ENCODE data around the gene SGPP2. TPM values are rescaled to one million over a fixed set of nuclear protein-coding genes. Genes with fewer than 3 reads are reported as not detected.

SGPP2 gene
- total RNA-seq, 1 donor from 2014 or later: 0.20 TPM

DNA sequence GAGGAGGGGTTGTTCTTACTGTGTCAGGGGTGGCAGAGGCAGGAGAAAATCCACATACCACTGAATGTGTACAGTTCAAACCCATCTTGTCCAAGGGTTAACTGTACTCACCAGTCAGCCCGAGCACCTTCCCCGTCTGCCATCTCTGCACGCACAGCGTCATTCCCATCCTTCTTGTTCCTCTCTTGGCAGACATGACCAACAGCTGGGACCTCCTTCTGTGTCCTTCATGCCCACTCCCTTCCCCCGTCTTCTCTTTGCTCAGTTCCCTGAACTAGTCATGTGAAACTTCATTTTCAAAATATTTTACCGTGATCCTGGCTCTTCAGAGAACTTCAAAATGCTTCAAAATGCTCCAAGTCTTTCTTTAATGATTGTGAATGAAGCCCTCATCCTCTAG is 139.6 kb downstream of the SGPP2 start:
- FAIRE-seq: no peak
- Histone ChIP-seq H3K4me1 (ENCODE audit: insufficient read depth, low read length) (peaks cover 2% of the 10 kb centered on the region), H2AFZ (ENCODE audit: low read depth, low read length) (no peak overlapping the region), H4K20me1 (ENCODE audit: insufficient read depth, low read length) (no peaks in the 10 kb centered on the region), H3K9me3 (ENCODE audit: insufficient read depth, low read depth, low read length) (no peaks in the 10 kb centered on the region), H3K9ac (ENCODE audit: low read length) (no peak overlapping the region), H3K27ac (ENCODE audit: low read depth, low read length) (no peak overlapping the region), H3K27me3 (ENCODE audit: insufficient read depth, low read length) (no peaks in the 10 kb centered on the region), H3K4me2 (ENCODE audit: low read length) (no peak overlapping the region), H3K4me3 (ENCODE audit: insufficient read depth, low read depth, low read length) (no peak overlapping the region), H3K36me3 (ENCODE audit: insufficient read depth, low read length) (peaks cover 10% of the 10 kb centered on the region), H3K79me2 (ENCODE audit: insufficient read depth, low read length) (no peaks in the 10 kb centered on the region)
- no peaks in the 10 kb centered on the region for H3K27me3 Mint-ChIP-seq (ENCODE audit: low read depth, unreplicated experiment)
- H3K4me1 Mint-ChIP-seq (ENCODE audit: low read depth, unreplicated experiment): no peaks in the 10 kb centered on the region
- no peaks in the 10 kb centered on the region for H3K9me3 Mint-ChIP-seq (ENCODE audit: unreplicated experiment)
- DNase-seq (ENCODE audit: low read depth): no peak
- H3K27ac Mint-ChIP-seq (ENCODE audit: unreplicated experiment): no peak overlapping the region
- H3K36me3 Mint-ChIP-seq (ENCODE audit: low read depth, unreplicated experiment): peaks cover 4% of the 10 kb centered on the region
- H3K4me3 Mint-ChIP-seq (ENCODE audit: unreplicated experiment): no peak overlapping the region
- TF ChIP-seq EZH2 (IDR thresholded peaks at IDR 0.05; ENCODE audit: insufficient read depth, low read length): no peak

DNA sequence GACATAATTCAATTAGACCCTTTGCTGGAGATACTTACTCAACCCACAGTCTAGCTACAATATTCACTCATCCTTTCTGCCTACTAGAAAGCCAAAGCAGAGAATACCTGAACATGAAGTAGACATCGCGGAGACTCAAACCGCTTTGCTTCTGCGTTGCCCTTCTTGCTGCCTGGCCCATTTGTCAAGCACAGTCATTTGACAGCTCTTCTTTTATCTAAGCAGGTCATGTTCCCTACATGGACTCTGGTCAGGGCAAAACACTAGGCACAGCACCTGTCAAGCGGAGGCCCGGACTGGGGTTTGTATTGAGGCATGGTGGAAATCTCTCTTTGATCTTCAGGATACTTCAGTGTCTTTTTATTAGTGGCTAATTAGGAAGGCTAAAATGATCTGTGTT is 141.9 kb downstream of the SGPP2 start:
- Histone ChIP-seq H3K4me1 (ENCODE audit: insufficient read depth, low read length) (peaks cover 4% of the 10 kb centered on the region), H3K79me2 (ENCODE audit: insufficient read depth, low read length) (no peaks in the 10 kb centered on the region), H3K9ac (ENCODE audit: low read length) (no peak overlapping the region), H3K4me2 (ENCODE audit: low read length) (no peak overlapping the region), H3K9me3 (ENCODE audit: insufficient read depth, low read depth, low read length) (no peaks in the 10 kb centered on the region), H3K4me3 (ENCODE audit: insufficient read depth, low read depth, low read length) (no peak overlapping the region), H4K20me1 (ENCODE audit: insufficient read depth, low read length) (no peaks in the 10 kb centered on the region), H3K27ac (ENCODE audit: low read depth, low read length) (no peak overlapping the region), H3K36me3 (ENCODE audit: insufficient read depth, low read length) (peaks cover 10% of the 10 kb centered on the region), H3K27me3 (ENCODE audit: insufficient read depth, low read length) (no peaks in the 10 kb centered on the region), H2AFZ (ENCODE audit: low read depth, low read length) (no peak overlapping the region)
- H3K4me3 Mint-ChIP-seq (ENCODE audit: unreplicated experiment): no peak overlapping the region
- H3K27ac Mint-ChIP-seq (ENCODE audit: unreplicated experiment): no peak overlapping the region
- TF ChIP-seq EZH2 (IDR thresholded peaks at IDR 0.05; ENCODE audit: insufficient read depth, low read length): no peak
- TF ChIP-seq, protein P1, sequence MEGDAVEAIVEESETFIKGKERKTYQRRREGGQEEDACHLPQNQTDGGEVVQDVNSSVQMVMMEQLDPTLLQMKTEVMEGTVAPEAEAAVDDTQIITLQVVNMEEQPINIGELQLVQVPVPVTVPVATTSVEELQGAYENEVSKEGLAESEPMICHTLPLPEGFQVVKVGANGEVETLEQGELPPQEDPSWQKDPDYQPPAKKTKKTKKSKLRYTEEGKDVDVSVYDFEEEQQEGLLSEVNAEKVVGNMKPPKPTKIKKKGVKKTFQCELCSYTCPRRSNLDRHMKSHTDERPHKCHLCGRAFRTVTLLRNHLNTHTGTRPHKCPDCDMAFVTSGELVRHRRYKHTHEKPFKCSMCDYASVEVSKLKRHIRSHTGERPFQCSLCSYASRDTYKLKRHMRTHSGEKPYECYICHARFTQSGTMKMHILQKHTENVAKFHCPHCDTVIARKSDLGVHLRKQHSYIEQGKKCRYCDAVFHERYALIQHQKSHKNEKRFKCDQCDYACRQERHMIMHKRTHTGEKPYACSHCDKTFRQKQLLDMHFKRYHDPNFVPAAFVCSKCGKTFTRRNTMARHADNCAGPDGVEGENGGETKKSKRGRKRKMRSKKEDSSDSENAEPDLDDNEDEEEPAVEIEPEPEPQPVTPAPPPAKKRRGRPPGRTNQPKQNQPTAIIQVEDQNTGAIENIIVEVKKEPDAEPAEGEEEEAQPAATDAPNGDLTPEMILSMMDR (IDR thresholded peaks at IDR 0.05; ENCODE audit: insufficient read depth, low read depth, low read length): no peak
- H3K4me1 Mint-ChIP-seq (ENCODE audit: low read depth, unreplicated experiment): peaks cover 7% of the 10 kb centered on the region
- DNase-seq (ENCODE audit: low read depth) (no peak), FAIRE-seq (no peak)
- H3K9me3 Mint-ChIP-seq (ENCODE audit: unreplicated experiment): no peaks in the 10 kb centered on the region
- peaks cover 4% of the 10 kb centered on the region for H3K36me3 Mint-ChIP-seq (ENCODE audit: low read depth, unreplicated experiment)
- no peaks in the 10 kb centered on the region for H3K27me3 Mint-ChIP-seq (ENCODE audit: low read depth, unreplicated experiment)

DNA sequence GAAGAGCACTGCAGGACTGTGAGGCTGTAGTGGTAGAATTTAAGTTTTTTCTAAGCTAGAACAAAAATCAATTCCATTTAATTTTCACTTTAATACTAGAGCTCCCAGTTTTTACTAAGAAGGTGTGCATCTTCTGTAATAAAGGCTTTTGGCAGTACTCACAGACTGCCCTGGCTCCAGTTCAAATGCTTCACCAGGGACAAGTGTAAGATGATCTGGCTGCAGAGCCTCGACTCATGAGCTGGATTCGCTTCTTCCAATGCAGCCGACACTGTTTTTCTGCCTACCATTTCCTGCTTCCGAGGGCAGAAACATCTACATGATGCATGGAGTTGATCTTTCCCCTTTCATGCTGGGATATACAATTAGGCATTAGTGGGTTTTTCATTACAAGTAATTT is 144.5 kb downstream of the SGPP2 start:
- no peaks in the 10 kb centered on the region for H3K27me3 ChIP-seq (ENCODE audit: insufficient read depth, low read length)
- H3K27ac Mint-ChIP-seq (ENCODE audit: unreplicated experiment): no peak overlapping the region
- H3K27me3 Mint-ChIP-seq (ENCODE audit: low read depth, unreplicated experiment): no peaks in the 10 kb centered on the region
- no peak overlapping the region for H3K9ac ChIP-seq (ENCODE audit: low read length)
- H3K9me3 ChIP-seq (ENCODE audit: insufficient read depth, low read depth, low read length): no peaks in the 10 kb centered on the region
- H3K9me3 Mint-ChIP-seq (ENCODE audit: unreplicated experiment): no peaks in the 10 kb centered on the region
- H3K79me2 ChIP-seq (ENCODE audit: insufficient read depth, low read length): no peaks in the 10 kb centered on the region
- H3K27ac ChIP-seq (ENCODE audit: low read depth, low read length): no peak overlapping the region
- H3K36me3 Mint-ChIP-seq (ENCODE audit: low read depth, unreplicated experiment): peaks cover 7% of the 10 kb centered on the region
- TF ChIP-seq EZH2 (IDR thresholded peaks at IDR 0.05; ENCODE audit: insufficient read depth, low read length): no peak
- TF ChIP-seq, protein P1 (IDR thresholded peaks at IDR 0.05; ENCODE audit: insufficient read depth, low read depth, low read length): no peak
- peaks cover 8% of the 10 kb centered on the region for H3K36me3 ChIP-seq (ENCODE audit: insufficient read depth, low read length)
- peaks cover 7% of the 10 kb centered on the region for H4K20me1 ChIP-seq (ENCODE audit: insufficient read depth, low read length)
- H3K4me1 Mint-ChIP-seq (ENCODE audit: low read depth, unreplicated experiment): peaks cover 24% of the 10 kb centered on the region
- FAIRE-seq (no peak), DNase-seq (ENCODE audit: low read depth) (peak; percentile 70)
- no peak overlapping the region for H3K4me3 ChIP-seq (ENCODE audit: insufficient read depth, low read depth, low read length)
- H3K4me3 Mint-ChIP-seq (ENCODE audit: unreplicated experiment): no peak overlapping the region
- no peak overlapping the region for H3K4me2 ChIP-seq (ENCODE audit: low read length)
- H3K4me1 ChIP-seq (ENCODE audit: insufficient read depth, low read length): peaks cover 11% of the 10 kb centered on the region
- no peak overlapping the region for H2AFZ ChIP-seq (ENCODE audit: low read depth, low read length)

Data from astrocyte (in vitro differentiated cells and primary cell).